GM12891 (cell line): ENCODE measurements around the gene THSD4.

Experiments
- POLR2A ChIP-seq: IDR thresholded peaks from 2 replicates; pipeline ENCODE4 v1.6.1; 2011; ENCODE audit warnings: low read depth, low read length, control low read depth
- POLR2AphosphoS5 ChIP-seq: IDR thresholded peaks from 2 replicates; pipeline ENCODE4 v1.6.1; 2011; ENCODE audit warnings: low read depth, low read length, control low read depth

- TF ChIP-seq POLR2A, result no peak
- TF ChIP-seq POLR2AphosphoS5, result no peak
These were observed 517.4 kb downstream of the THSD4 start for GRCh38 chr15:71632576-71633195.
